GM23338 (cell line): Measurements from ENCODE around the gene SAP130. TPM values are rescaled to one million over a fixed set of nuclear protein-coding genes. Genes with fewer than 3 reads are reported as not detected.

ENCODE experiments used
- ATAC-seq: fragments of 200-7000 bp; cut with Tn5 transposase; 3 replicates; pipeline ENCODE4 v1.9.1; 2020
- DNase-seq: peaks from one replicate; pipeline ENCODE4 v3.0.0-alpha.2; 2015; ENCODE audit warnings: low spot score
- H2AFZ ChIP-seq: fragments of 200-600 bp; sonication (generic); 2 replicates; pipeline ENCODE4 v1.8.0; 2016; ENCODE audit warnings: antibody characterized with exemption, mild to moderate bottlenecking, moderate library complexity
- H3F3A ChIP-seq: fragments of 200-600 bp; sonication (generic); replicated peaks from 2 replicates; pipeline ENCODE4 v1.8.0; 2017; ENCODE audit warnings: antibody characterized with exemption, mixed run types, low read depth
- H3K27ac ChIP-seq: fragments of 200-600 bp; sonication (generic); 2 replicates; pipeline ENCODE4 v1.6.1; 2016; ENCODE audit warnings: low read depth
- H3K27me3 ChIP-seq: fragments of 200-600 bp; sonication (generic); 2 replicates; pipeline ENCODE4 v1.8.0; 2016; ENCODE audit warnings: mild to moderate bottlenecking, mixed run types, moderate library complexity; ENCODE audit not compliant: insufficient read depth
- H3K36me3 ChIP-seq: fragments of 200-600 bp; sonication (generic); 2 replicates; pipeline ENCODE4 v1.8.0; 2016; ENCODE audit warnings: mild to moderate bottlenecking; ENCODE audit not compliant: insufficient read depth
- H3K4me1 ChIP-seq: fragments of 200-600 bp; sonication (generic); 2 replicates; pipeline ENCODE4 v1.8.0; 2016; ENCODE audit warnings: mild to moderate bottlenecking, moderate library complexity; ENCODE audit not compliant: insufficient read depth
- H3K4me2 ChIP-seq: fragments of 200-600 bp; sonication (generic); 2 replicates; pipeline ENCODE4 v1.7.1; 2017; ENCODE audit warnings: mixed run types
- H3K4me3 ChIP-seq: fragments of 200-600 bp; sonication (generic); 2 replicates; pipeline ENCODE4 v1.6.1; 2016; ENCODE audit warnings: mixed run types
- H3K79me2 ChIP-seq: fragments of 200-600 bp; sonication (generic); replicated peaks from 2 replicates; pipeline ENCODE4 v1.8.0; 2017; ENCODE audit warnings: mild to moderate bottlenecking; ENCODE audit not compliant: insufficient read depth
- H3K9me2 ChIP-seq: fragments of 200-600 bp; sonication (generic); 2 replicates; pipeline ENCODE4 v1.8.0; 2017; ENCODE audit not compliant: insufficient read depth
- H4K20me1 ChIP-seq: fragments of 200-600 bp; sonication (generic); replicated peaks from 2 replicates; pipeline ENCODE4 v1.8.0; 2017; ENCODE audit warnings: mild to moderate bottlenecking; ENCODE audit not compliant: insufficient read depth
- H3K27ac Mint-ChIP-seq: 2 replicates; pipeline ENCODE4 v1.8.0; 2020; ENCODE audit warnings: inconsistent platforms, mild to moderate bottlenecking, moderate library complexity, mixed read lengths
- H3K27me3 Mint-ChIP-seq: 3 replicates; pipeline ENCODE4 v1.8.0; 2022; ENCODE audit warnings: low read depth, mild to moderate bottlenecking, moderate library complexity, mixed read lengths, inconsistent platforms; ENCODE audit not compliant: insufficient read depth, poor library complexity
- H3K36me3 Mint-ChIP-seq: 3 replicates; pipeline ENCODE4 v1.8.0; 2021; ENCODE audit warnings: low read depth, mild to moderate bottlenecking, inconsistent platforms, moderate library complexity, mixed read lengths
- H3K4me1 Mint-ChIP-seq: 3 replicates; pipeline ENCODE4 v1.8.0; 2020; ENCODE audit warnings: mild to moderate bottlenecking, inconsistent platforms, mixed read lengths
- H3K4me3 Mint-ChIP-seq: 3 replicates; pipeline ENCODE4 v1.8.0; 2021; ENCODE audit warnings: moderate library complexity, mild to moderate bottlenecking, inconsistent platforms, mixed read lengths
- H3K9me3 Mint-ChIP-seq: 3 replicates; pipeline ENCODE4 v1.8.0; 2020; ENCODE audit warnings: moderate library complexity, mild to moderate bottlenecking, inconsistent platforms, mixed read lengths
- CREB1 ChIP-seq: fragments of 250-450 bp; sonication (Bioruptor Pico); IDR thresholded peaks from 2 replicates; pipeline ENCODE4 v1.5.0; 2020; ENCODE audit warnings: low read depth, mild to moderate bottlenecking, moderate library complexity
- CTCF ChIP-seq, 2 experiments: fragments of 200-600 bp in 1 of 2; sonication (generic) in 1 of 2; conservative IDR thresholded peaks; 2 replicates each; pipeline versions ENCODE4 v1.5.1 to v1.6.1; 2016 to 2017; ENCODE audit warnings: antibody characterized with exemption in 2 of 2, low read depth in 2 of 2, mild to moderate bottlenecking in 2 of 2, moderate library complexity in 1 of 2
- ETS1 ChIP-seq: IDR thresholded peaks from 2 replicates; pipeline ENCODE4 v1.6.1; 2016; ENCODE audit warnings: antibody characterized with exemption
- EZH2 ChIP-seq: fragments of 200-600 bp; sonication (generic); IDR thresholded peaks from one replicate; pipeline ENCODE4 v1.8.0; 2017; ENCODE audit warnings: antibody characterized with exemption, mild to moderate bottlenecking, low read depth; ENCODE audit not compliant: unreplicated experiment
- NANOG ChIP-seq: IDR thresholded peaks from 2 replicates; pipeline ENCODE4 v1.6.1; 2016; ENCODE audit warnings: antibody characterized with exemption, borderline replicate concordance
- POLR2AphosphoS5 ChIP-seq: IDR thresholded peaks from 2 replicates; pipeline ENCODE4 v1.6.1; 2016; ENCODE audit warnings: antibody characterized with exemption, low read depth
- STAT1 ChIP-seq: IDR thresholded peaks from one replicate; pipeline ENCODE4 v1.6.1; 2016; ENCODE audit warnings: antibody characterized with exemption; ENCODE audit not compliant: unreplicated experiment
- ZNF114 ChIP-seq: fragments of 250-450 bp; sonication (Bioruptor Pico); IDR thresholded peaks from 2 replicates; pipeline ENCODE4 v1.5.0; 2020; ENCODE audit warnings: mild to moderate bottlenecking, moderate library complexity
- ZNF331 ChIP-seq: fragments of 250-450 bp; sonication (Bioruptor Pico); IDR thresholded peaks from 2 replicates; pipeline ENCODE4 v1.5.0; 2020; ENCODE audit warnings: low read depth, mild to moderate bottlenecking, moderate library complexity
- polyA plus RNA-seq: library from polyadenylated mRNA; unstranded; fragments of >200 nt; fragmentation: Nextera tagmentation; extraction: Ambion mirVana; gene quantifications from 2 replicates; pipeline ENCODE4 v1.2.1, GENCODE V29; 2016
- total RNA-seq: library from RNA; depleted of rRNA; stranded (reverse); fragments of >200 nt; shearing (Covaris generic); gene quantifications from 2 replicates; pipeline ENCODE4 v1.2.3, GENCODE V29; 2014
- TF ChIP-seq, protein P1 (sequence below): fragments of 250-450 bp; sonication (Bioruptor Pico); IDR thresholded peaks from 2 replicates; pipeline ENCODE4 v1.5.0; 2020; ENCODE audit warnings: mild to moderate bottlenecking, moderate library complexity

SAP130 gene
- total and polyA plus RNA-seq, 2 experiments from 2014 or later = 19.5 to 35.1 TPM

DNA sequence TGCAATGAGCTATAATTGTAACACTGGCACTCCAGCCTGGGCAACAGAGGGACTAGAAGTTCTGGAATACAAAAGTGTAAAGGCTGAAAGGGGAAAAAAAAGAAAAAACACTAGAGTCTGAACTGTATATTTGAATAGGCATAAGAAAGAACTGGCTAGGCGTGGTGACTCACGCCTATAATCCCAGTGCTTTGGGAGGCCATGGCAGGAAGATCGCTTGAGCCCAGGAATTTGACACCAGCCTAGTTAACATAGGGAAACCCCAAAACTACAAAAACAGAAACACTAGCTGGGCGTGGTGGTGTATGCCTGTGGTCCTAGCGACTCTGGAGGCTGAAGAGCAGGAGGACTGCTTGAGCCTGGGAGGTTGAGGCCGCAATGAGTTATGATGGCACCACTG is 70.6 kb downstream of the SAP130 start (continued):
- TF ChIP-seq CREB1 (CRISPR knock-in tag) (no peak), ETS1 (no peak)

DNA sequence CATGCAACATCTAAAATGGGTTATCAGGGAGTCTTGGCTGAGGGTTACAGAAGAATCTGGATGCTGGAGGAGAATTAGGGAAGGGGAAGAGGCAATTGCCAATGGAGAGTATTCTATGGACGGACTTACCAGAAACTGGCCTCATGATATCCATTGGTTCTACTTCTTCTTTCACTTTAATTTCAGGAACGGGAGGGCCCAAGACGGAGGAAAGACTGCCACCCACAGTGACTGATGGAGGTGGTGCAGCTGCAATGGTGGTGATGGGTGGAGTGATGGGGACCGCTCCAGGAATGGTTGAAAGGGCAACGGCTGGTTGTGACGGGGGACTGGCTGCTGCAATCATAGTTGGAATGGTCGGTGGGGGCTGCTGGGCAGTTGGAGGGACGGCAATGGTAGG is 73.0 kb downstream of the SAP130 start:
- H3K36me3 Mint-ChIP-seq = peaks cover 30% of the 10 kb centered on the region
- Histone ChIP-seq H3K27me3 (no peaks in the 10 kb centered on the region), H3K4me2 (no peak overlapping the region), H4K20me1 (peaks cover 5% of the 10 kb centered on the region), H3K27ac (no peak overlapping the region), H3F3A (no peaks in the 10 kb centered on the region), H2AFZ (no peak overlapping the region), H3K4me1 (no peaks in the 10 kb centered on the region), H3K79me2 (no peaks in the 10 kb centered on the region; the same call in 1 of the 2 replicates), H3K9me2 (no peaks in the 10 kb centered on the region), H3K36me3 (peaks cover 23% of the 10 kb centered on the region), H3K4me3 (no peak overlapping the region)
- DNase-seq (no peak), ATAC-seq (no peak)
- TF ChIP-seq CTCF (conservative IDR thresholded peaks at IDR 0.05; ENCODE audit: low read depth in 2 of 2) (no peak), CREB1 (CRISPR knock-in tag) (no peak), POLR2AphosphoS5 (no peak), ETS1 (no peak), STAT1 (no peak), EZH2 (no peak), ZNF114 (no peak), ZNF331 (no peak), NANOG (no peak)
- TF ChIP-seq, protein P1, sequence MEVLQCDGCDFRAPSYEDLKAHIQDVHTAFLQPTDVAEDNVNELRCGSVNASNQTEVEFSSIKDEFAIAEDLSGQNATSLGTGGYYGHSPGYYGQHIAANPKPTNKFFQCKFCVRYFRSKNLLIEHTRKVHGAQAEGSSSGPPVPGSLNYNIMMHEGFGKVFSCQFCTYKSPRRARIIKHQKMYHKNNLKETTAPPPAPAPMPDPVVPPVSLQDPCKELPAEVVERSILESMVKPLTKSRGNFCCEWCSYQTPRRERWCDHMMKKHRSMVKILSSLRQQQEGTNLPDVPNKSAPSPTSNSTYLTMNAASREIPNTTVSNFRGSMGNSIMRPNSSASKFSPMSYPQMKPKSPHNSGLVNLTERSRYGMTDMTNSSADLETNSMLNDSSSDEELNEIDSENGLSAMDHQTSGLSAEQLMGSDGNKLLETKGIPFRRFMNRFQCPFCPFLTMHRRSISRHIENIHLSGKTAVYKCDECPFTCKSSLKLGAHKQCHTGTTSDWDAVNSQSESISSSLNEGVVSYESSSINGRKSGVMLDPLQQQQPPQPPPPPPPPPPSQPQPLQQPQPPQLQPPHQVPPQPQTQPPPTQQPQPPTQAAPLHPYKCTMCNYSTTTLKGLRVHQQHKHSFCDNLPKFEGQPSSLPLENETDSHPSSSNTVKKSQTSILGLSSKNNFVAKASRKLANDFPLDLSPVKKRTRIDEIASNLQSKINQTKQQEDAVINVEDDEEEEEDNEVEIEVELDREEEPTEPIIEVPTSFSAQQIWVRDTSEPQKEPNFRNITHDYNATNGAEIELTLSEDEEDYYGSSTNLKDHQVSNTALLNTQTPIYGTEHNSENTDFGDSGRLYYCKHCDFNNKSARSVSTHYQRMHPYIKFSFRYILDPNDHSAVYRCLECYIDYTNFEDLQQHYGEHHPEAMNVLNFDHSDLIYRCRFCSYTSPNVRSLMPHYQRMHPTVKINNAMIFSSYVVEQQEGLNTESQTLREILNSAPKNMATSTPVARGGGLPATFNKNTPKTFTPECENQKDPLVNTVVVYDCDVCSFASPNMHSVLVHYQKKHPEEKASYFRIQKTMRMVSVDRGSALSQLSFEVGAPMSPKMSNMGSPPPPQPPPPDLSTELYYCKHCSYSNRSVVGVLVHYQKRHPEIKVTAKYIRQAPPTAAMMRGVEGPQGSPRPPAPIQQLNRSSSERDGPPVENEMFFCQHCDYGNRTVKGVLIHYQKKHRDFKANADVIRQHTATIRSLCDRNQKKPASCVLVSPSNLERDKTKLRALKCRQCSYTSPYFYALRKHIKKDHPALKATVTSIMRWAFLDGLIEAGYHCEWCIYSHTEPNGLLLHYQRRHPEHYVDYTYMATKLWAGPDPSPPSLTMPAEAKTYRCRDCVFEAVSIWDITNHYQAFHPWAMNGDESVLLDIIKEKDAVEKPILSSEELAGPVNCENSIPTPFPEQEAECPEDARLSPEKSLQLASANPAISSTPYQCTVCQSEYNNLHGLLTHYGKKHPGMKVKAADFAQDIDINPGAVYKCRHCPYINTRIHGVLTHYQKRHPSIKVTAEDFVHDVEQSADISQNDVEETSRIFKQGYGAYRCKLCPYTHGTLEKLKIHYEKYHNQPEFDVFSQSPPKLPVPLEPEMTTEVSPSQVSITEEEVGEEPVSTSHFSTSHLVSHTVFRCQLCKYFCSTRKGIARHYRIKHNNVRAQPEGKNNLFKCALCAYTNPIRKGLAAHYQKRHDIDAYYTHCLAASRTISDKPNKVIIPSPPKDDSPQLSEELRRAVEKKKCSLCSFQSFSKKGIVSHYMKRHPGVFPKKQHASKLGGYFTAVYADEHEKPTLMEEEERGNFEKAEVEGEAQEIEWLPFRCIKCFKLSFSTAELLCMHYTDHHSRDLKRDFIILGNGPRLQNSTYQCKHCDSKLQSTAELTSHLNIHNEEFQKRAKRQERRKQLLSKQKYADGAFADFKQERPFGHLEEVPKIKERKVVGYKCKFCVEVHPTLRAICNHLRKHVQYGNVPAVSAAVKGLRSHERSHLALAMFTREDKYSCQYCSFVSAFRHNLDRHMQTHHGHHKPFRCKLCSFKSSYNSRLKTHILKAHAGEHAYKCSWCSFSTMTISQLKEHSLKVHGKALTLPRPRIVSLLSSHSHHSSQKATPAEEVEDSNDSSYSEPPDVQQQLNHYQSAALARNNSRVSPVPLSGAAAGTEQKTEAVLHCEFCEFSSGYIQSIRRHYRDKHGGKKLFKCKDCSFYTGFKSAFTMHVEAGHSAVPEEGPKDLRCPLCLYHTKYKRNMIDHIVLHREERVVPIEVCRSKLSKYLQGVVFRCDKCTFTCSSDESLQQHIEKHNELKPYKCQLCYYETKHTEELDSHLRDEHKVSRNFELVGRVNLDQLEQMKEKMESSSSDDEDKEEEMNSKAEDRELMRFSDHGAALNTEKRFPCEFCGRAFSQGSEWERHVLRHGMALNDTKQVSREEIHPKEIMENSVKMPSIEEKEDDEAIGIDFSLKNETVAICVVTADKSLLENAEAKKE (CRISPR knock-in tag) = no peak
- no peaks in the 10 kb centered on the region for H3K9me3 Mint-ChIP-seq
- no peaks in the 10 kb centered on the region for H3K4me1 Mint-ChIP-seq
- H3K4me3 Mint-ChIP-seq = no peak overlapping the region
- no peak overlapping the region; the same call in 1 of the 2 replicates for H3K27ac Mint-ChIP-seq
- H3K27me3 Mint-ChIP-seq = no peaks in the 10 kb centered on the region
